PC-3 (cell line): Measurements from ENCODE around the gene RIBC1. TPM values are rescaled to one million over a fixed set of nuclear protein-coding genes. Genes with fewer than 3 reads are reported as not detected.

Experiments
- ATAC-seq: fragments of 200-7000 bp; cut with Tn5 transposase; 2 replicates; pipeline ENCODE4 v1.9.1; 2020; ENCODE audit warnings: mild to moderate bottlenecking, moderate library complexity
- BruUV-seq: library from RNA; stranded (reverse); fragments of 400-500 nt; replicated peaks from 2 replicates; lab custom pipeline; 2021; lab: Mats Ljungman, UMichigan
- CTCF ChIA-PET: fragments of 300-600 bp; sonication (Branson Sonifier 250); formaldehyde crosslinking; loops from one replicate; lab custom pipeline; 2022; ENCODE audit warnings: antibody characterized with exemption; lab: Charles Lee
- POLR2A ChIA-PET: fragments of 300-600 bp; sonication (Branson Sonifier 250); formaldehyde crosslinking; loops from one replicate; lab custom pipeline; 2022; ENCODE audit warnings: antibody characterized with exemption; ENCODE audit not compliant: unreplicated experiment; lab: Charles Lee
- DNase-seq: peaks from one replicate; pipeline ENCODE4 v3.0.0-alpha.2; 2015
- H2AFZ ChIP-seq: fragments of 300-600 bp; sonication (generic); 2 replicates; pipeline ENCODE4 v1.6.0; 2016; ENCODE audit warnings: antibody characterized with exemption, low read length
- H3F3A ChIP-seq: fragments of 300-600 bp; sonication (generic); one replicate; pipeline ENCODE4 v1.6.0; 2017; ENCODE audit warnings: antibody characterized with exemption, low read length, control low read depth, mild to moderate bottlenecking; ENCODE audit not compliant: unreplicated experiment
- H3K27ac ChIP-seq: fragments of 300-600 bp; sonication (generic); 2 replicates; pipeline ENCODE4 v1.5.1; 2016; ENCODE audit warnings: mild to moderate bottlenecking, low read length
- H3K27me3 ChIP-seq: fragments of 300-600 bp; sonication (generic); 2 replicates; pipeline ENCODE4 v1.6.1; 2016; ENCODE audit warnings: low read length, mixed read lengths
- H3K36me3 ChIP-seq: fragments of 300-600 bp; sonication (generic); 2 replicates; pipeline ENCODE4 v1.6.1; 2016; ENCODE audit warnings: low read depth, mixed run types, low read length, mixed read lengths
- H3K4me1 ChIP-seq: fragments of 300-600 bp; sonication (generic); 2 replicates; pipeline ENCODE4 v1.5.1; 2016; ENCODE audit warnings: low read length; ENCODE audit not compliant: insufficient read depth
- H3K4me2 ChIP-seq: fragments of 300-600 bp; sonication (generic); 2 replicates; pipeline ENCODE4 v1.6.0; 2016; ENCODE audit warnings: low read length
- H3K4me3 ChIP-seq: fragments of 300-600 bp; sonication (generic); 2 replicates; pipeline ENCODE4 v1.5.1; 2016; ENCODE audit warnings: mild to moderate bottlenecking, low read length, mixed read lengths
- H3K79me2 ChIP-seq: fragments of 300-600 bp; sonication (generic); 2 replicates; pipeline ENCODE4 v1.6.1; 2017; ENCODE audit warnings: low read length, mixed read lengths
- H3K9ac ChIP-seq: fragments of 300-600 bp; sonication (generic); 2 replicates; pipeline ENCODE4 v1.6.0; 2016; ENCODE audit warnings: mild to moderate bottlenecking, low read length
- H3K9me2 ChIP-seq: fragments of 300-600 bp; sonication (generic); replicated peaks from 2 replicates; pipeline ENCODE4 v1.6.1; 2016; ENCODE audit warnings: mixed run types, low read length, mixed read lengths
- H3K9me3 ChIP-seq: fragments of 300-600 bp; sonication (generic); 2 replicates; pipeline ENCODE4 v1.6.1; 2016; ENCODE audit warnings: low read length, mixed read lengths
- H4K20me1 ChIP-seq: fragments of 300-600 bp; sonication (generic); 2 replicates; pipeline ENCODE4 v1.6.1; 2016; ENCODE audit warnings: low read length, mixed read lengths
- EZH2 ChIP-seq: fragments of 300-600 bp; sonication (generic); IDR thresholded peaks from one replicate; pipeline ENCODE4 v1.6.1; 2017; ENCODE audit warnings: antibody characterized with exemption, mild to moderate bottlenecking, low read length; ENCODE audit not compliant: unreplicated experiment
- EZH2phosphoT487 ChIP-seq: fragments of 300-600 bp; sonication (generic); IDR thresholded peaks from 2 replicates; pipeline ENCODE4 v1.6.1; 2018; ENCODE audit warnings: mild to moderate bottlenecking, antibody characterized with exemption, low read length, borderline replicate concordance
- intact Hi-C: fragments of 100-400 bp; cut with micrococcal nuclease; formaldehyde crosslinking; loops from 2 replicates; pipeline ENCODE4 v1.9.0; 2023
- total RNA-seq: library from RNA; depleted of rRNA; stranded (reverse); fragments of >200 nt; gene quantifications from 2 replicates; pipeline ENCODE4 v1.2.3, GENCODE V29; 2014
- TF ChIP-seq, protein P1 (sequence below): fragments of 300-600 bp; sonication (generic); conservative IDR thresholded peaks from 2 replicates; pipeline ENCODE4 v1.5.1; 2017; ENCODE audit warnings: antibody characterized with exemption, low read depth, mild to moderate bottlenecking, low read length

RIBC1 gene
- total RNA-seq, 1 experiment from 2014 or later = 1.6 TPM

DNA sequence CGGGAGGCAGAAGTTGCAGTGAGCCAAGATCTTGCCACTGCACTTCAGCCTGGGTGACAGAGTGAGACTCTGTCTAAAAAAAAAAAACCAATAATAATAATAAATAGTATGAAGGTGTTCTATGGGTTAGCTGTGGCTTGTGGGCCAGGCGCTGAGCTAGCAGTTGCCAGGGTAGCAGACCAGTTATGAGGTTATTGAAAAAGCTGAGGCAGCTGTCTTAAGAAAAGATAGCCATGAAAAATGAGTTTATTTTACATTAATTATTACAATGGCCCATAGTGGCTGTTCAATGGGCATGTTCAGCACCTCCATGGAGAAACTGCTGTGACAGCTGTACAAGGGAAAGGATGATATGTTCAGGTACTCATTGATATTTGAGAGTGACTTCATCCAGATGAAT lies 24.8 kb downstream of the RIBC1 start:
- Histone ChIP-seq H4K20me1 (no peaks in the 10 kb centered on the region), H3K4me3 (no peak overlapping the region), H3K79me2 (no peaks in the 10 kb centered on the region), H3K9me2 (no peaks in the 10 kb centered on the region), H3K36me3 (no peaks in the 10 kb centered on the region), H2AFZ (no peak overlapping the region), H3K4me1 (no peaks in the 10 kb centered on the region), H3K9me3 (no peaks in the 10 kb centered on the region), H3K27me3 (no peaks in the 10 kb centered on the region), H3K27ac (no peak overlapping the region), H3K9ac (no peak overlapping the region), H3K4me2 (no peak overlapping the region), H3F3A (no peaks in the 10 kb centered on the region)
- ChIA-PET POLR2A (no interaction called here), CTCF (no interaction called here)
- ATAC-seq (no peak), DNase-seq (no peak)
- BruUV-seq = no TSS peak
- TF ChIP-seq EZH2 = no peak
- no peak for TF ChIP-seq EZH2phosphoT487
- TF ChIP-seq, protein P1, sequence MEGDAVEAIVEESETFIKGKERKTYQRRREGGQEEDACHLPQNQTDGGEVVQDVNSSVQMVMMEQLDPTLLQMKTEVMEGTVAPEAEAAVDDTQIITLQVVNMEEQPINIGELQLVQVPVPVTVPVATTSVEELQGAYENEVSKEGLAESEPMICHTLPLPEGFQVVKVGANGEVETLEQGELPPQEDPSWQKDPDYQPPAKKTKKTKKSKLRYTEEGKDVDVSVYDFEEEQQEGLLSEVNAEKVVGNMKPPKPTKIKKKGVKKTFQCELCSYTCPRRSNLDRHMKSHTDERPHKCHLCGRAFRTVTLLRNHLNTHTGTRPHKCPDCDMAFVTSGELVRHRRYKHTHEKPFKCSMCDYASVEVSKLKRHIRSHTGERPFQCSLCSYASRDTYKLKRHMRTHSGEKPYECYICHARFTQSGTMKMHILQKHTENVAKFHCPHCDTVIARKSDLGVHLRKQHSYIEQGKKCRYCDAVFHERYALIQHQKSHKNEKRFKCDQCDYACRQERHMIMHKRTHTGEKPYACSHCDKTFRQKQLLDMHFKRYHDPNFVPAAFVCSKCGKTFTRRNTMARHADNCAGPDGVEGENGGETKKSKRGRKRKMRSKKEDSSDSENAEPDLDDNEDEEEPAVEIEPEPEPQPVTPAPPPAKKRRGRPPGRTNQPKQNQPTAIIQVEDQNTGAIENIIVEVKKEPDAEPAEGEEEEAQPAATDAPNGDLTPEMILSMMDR = no peak
- intact Hi-C loops = no loop called here

DNA sequence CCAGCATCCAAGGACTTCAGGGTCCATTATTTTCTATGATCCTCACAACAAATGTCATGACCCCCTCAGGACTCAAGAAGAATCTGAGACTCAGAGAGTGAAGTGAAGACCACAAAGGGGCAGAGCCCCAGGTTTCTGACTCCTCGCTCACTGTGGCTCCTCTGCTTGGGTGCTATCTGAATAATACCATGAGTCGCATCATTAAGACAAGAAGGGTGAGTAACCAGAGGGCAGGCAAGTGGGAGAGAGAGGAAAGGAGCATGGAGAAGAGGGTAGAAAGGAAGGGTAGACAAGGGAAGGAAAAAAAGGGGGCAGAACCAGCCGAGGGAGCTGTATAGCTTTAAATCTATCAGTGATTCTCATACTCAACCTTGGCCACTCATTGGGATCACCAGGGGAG lies 27.0 kb downstream of the RIBC1 start:
- H3F3A ChIP-seq = no peaks in the 10 kb centered on the region
- H3K79me2 ChIP-seq = no peaks in the 10 kb centered on the region
- H3K4me1 ChIP-seq = no peaks in the 10 kb centered on the region
- H4K20me1 ChIP-seq = no peaks in the 10 kb centered on the region
- CTCF ChIA-PET = no interaction called here
- H3K9ac ChIP-seq = no peak overlapping the region
- intact Hi-C loops = no loop called here
- POLR2A ChIA-PET = no interaction called here
- H3K4me3 ChIP-seq = no peak overlapping the region
- no peaks in the 10 kb centered on the region for H3K9me2 ChIP-seq
- no peak for DNase-seq
- no peaks in the 10 kb centered on the region for H3K36me3 ChIP-seq
- H3K9me3 ChIP-seq = no peaks in the 10 kb centered on the region
- no peak for TF ChIP-seq EZH2phosphoT487
- TF ChIP-seq EZH2 = no peak
- TF ChIP-seq, protein P1 = no peak
- H3K4me2 ChIP-seq = no peak overlapping the region
- no peak for ATAC-seq
- H3K27ac ChIP-seq = no peak overlapping the region
- H2AFZ ChIP-seq = no peak overlapping the region
- no peaks in the 10 kb centered on the region for H3K27me3 ChIP-seq
- BruUV-seq = no TSS peak

DNA sequence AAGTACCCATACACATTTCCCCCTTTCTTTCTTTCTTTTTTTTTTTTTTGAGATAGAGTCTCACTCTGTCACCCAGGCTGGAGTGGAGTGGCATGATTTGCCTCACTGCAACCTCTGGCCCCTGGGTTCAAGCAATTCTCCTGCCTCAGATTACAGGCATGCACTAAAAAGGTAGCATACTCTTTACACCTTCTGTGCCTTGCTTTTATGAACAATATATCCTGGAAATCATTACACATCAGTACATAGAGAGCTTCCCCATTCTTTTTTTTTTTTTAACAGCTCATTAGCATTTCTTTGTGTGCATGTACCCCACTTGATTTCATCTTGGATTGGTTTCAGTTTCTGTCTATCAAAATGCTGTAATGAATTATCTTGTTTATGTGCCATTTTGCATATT lies 30.1 kb downstream of the RIBC1 start:
- H3K9me3 ChIP-seq = no peaks in the 10 kb centered on the region
- no peak overlapping the region for H2AFZ ChIP-seq
- H3K4me2 ChIP-seq = no peak overlapping the region
- ChIA-PET POLR2A (no interaction called here), CTCF (no interaction called here)
- H3K27ac ChIP-seq = no peak overlapping the region
- H4K20me1 ChIP-seq = no peaks in the 10 kb centered on the region
- H3K27me3 ChIP-seq = no peaks in the 10 kb centered on the region
- intact Hi-C loops = no loop called here
- no TSS peak for BruUV-seq
- DNase-seq (no peak), ATAC-seq (no peak)
- H3K4me3 ChIP-seq = no peak overlapping the region
- H3K9me2 ChIP-seq = no peaks in the 10 kb centered on the region
- H3K79me2 ChIP-seq = no peaks in the 10 kb centered on the region
- H3K9ac ChIP-seq = no peak overlapping the region
- TF ChIP-seq, protein P1 = no peak
- no peak for TF ChIP-seq EZH2phosphoT487
- no peak for TF ChIP-seq EZH2
- no peaks in the 10 kb centered on the region for H3F3A ChIP-seq
- peaks cover 5% of the 10 kb centered on the region; the same call in 1 of the 2 replicates for H3K4me1 ChIP-seq
- no peaks in the 10 kb centered on the region for H3K36me3 ChIP-seq
